ENCODE measurements around the gene ATP2B3.

DNA sequence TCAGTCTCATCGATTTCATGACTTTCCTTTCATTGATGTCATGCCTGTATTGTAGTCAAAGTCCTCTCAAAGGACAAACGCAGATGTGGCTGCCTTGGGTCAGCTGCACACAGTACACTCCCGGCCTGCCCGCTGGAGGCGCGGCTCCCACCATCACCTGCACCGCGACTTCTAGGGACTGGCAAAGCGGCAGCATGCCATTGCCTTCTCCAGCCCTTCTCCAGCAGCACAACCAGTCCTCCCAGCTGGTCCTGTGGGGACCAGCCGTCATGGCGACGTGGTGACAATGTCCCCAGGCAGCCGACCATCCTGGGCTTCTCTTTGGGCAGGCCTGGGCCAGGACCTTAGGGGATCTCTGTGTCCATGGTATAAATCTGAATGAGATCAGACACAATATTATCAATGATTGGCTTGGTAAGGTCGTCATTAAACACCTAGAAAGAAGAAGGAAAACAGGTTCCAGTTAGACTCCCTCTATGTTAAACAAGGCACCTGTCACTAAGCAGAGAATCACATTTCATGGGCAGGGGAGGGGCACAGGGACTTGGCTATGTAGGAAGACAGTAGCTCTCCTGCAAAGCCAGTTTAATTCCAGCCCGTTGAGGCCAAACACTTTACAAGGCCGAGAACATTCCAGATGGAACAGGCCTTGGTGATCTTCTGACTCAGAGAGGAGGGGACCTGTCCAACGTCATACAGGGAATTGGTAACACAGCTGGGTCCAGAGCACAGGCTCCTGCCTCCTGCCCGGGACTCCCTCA lies 70.8 kb downstream of the ATP2B3 start:
- TF ChIP-seq GABPA (tag; conservative IDR thresholded peaks at IDR 0.05; ENCODE audit: low read depth) (no peak), NFYB (IDR thresholded peaks at IDR 0.05; ENCODE audit: extremely low read depth, insufficient read length) (no peak), SRF (CRISPR knock-in tag; IDR thresholded peaks at IDR 0.05) (no peak), FOXP1 (CRISPR knock-in tag; IDR thresholded peaks at IDR 0.05) (no peak), ZNF699 (CRISPR knock-in tag; IDR thresholded peaks at IDR 0.05; ENCODE audit: insufficient replicate concordance) (no peak), HDAC6 (IDR thresholded peaks at IDR 0.05; ENCODE audit: low read depth, low read length) (no peak), NCOR1 (IDR thresholded peaks at IDR 0.05) (no peak), THRA (IDR thresholded peaks at IDR 0.05) (no peak)

Measured in K562 (cell line).